ENCODE measurements around the gene PPP1R13B. TPM values are rescaled to one million over a fixed set of nuclear protein-coding genes. Genes with fewer than 3 reads are reported as not detected.

Gene PPP1R13B
- total RNA-seq, 1 donor from 2014 or later, result 7.3 TPM

DNA sequence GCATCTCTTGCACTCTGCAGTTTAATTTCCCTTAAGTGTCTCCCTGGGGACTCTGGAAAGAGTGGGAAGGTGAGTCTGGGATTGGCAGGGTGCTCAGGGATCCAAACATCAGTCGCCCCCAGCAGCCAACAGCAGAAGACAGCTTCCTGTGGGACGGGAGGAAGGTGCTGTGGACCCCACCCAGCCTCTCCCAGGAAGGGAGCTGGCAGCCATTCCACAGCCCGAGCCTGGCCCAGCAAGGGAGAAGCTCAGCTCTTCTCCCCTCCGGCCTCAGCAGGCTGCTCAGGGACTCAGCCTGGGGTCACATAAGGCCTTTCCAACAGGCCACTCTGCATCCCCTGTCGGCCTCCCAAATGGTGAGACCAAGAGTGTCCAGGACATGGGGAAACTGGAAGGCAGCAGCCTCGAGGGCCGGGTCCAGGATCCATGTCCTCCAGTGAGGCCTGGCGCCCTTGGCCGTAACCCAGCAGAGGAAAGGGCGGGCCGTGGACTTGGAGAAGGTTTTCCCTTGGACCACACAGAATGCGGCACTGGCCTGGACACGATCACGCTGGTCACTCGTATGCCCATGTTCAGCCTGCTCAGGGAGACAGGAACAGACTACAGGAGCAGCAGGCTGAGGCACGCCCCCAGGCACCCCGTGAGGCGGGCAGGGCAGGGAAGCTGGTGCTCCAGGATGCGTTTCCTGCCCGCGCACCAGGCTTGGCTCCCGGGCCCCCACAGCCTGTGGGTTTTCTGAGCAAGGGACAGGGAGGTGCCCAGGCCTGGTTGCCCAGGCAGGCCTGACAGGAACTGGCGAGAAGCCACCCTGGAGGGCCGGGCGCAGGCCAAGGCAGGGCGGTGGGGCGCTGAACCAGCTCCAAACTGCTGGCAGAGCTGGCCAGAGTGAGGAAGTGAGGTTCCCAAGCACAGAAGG lies 135.6 kb downstream of the PPP1R13B start:
- Histone ChIP-seq H3K27me3 (ENCODE audit: control insufficient read depth, insufficient read depth, low read length) (no peaks in the 10 kb centered on the region), H3K4me3 (ENCODE audit: low read depth, low read length) (no peak overlapping the region), H3K36me3 (ENCODE audit: control insufficient read depth, insufficient read depth, low read length) (peaks cover 1% of the 10 kb centered on the region)
- TF ChIP-seq, protein P1, sequence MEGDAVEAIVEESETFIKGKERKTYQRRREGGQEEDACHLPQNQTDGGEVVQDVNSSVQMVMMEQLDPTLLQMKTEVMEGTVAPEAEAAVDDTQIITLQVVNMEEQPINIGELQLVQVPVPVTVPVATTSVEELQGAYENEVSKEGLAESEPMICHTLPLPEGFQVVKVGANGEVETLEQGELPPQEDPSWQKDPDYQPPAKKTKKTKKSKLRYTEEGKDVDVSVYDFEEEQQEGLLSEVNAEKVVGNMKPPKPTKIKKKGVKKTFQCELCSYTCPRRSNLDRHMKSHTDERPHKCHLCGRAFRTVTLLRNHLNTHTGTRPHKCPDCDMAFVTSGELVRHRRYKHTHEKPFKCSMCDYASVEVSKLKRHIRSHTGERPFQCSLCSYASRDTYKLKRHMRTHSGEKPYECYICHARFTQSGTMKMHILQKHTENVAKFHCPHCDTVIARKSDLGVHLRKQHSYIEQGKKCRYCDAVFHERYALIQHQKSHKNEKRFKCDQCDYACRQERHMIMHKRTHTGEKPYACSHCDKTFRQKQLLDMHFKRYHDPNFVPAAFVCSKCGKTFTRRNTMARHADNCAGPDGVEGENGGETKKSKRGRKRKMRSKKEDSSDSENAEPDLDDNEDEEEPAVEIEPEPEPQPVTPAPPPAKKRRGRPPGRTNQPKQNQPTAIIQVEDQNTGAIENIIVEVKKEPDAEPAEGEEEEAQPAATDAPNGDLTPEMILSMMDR (IDR thresholded peaks at IDR 0.05; ENCODE audit: insufficient read depth, low read length, poor library complexity, severe bottlenecking), result no peak
- no peak for DNase-seq (ENCODE audit: low read depth)

DNA sequence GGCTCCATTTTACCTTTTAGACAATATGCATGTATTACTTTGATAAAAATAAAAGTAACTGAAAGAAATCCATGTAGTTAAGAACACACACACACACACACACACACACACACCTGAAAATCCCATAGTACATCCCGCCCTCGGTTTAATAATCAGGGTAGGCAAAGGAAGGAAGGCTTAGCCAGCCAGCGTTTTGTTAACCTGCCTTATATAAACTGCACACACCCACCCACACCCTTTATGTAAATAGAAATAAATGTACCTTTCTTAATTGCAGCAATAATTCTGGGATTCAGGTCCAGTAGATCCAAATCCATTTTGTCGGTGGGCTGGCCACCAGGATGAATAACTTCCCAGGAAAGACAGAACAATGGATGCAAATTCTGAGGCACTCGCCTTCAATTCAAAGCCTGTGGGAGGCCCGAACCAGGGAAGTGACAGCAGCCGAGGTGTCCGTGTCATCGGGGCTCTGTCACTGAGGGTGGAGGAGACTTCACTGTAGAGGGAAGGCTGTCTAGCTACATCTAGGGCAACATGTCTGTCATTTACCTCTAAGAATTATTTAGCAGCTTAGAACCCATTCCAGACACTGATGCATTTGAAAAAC lies 136.5 kb downstream of the PPP1R13B start:
- H3K36me3 ChIP-seq (ENCODE audit: control insufficient read depth, insufficient read depth, low read length), result peaks cover 1% of the 10 kb centered on the region
- H3K27me3 ChIP-seq (ENCODE audit: control insufficient read depth, insufficient read depth, low read length), result no peaks in the 10 kb centered on the region
- TF ChIP-seq, protein P1 (IDR thresholded peaks at IDR 0.05; ENCODE audit: insufficient read depth, low read length, poor library complexity, severe bottlenecking), result no peak
- H3K4me3 ChIP-seq (ENCODE audit: low read depth, low read length), result no peak overlapping the region
- DNase-seq (ENCODE audit: low read depth), result no peak

DNA sequence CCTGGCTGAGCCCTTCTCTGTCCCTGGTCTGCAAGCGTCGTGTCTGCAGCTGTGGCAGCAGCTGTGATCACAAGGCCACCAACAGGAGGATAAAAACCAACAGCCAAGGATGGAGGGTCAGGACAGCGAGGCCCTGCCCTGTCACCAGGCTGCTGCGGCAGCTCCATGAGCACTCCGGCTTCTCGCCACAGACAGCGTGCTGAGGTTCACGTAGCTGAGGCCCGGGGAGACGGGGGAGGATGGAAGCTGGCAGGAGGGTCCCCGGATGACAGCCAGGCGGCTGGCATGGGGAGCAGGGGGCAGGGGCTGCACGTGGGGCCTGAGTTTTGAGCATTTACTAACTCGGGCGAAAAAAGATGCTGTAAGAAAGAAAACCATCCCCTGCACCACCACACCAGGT lies 137.6 kb downstream of the PPP1R13B start:
- Histone ChIP-seq H3K36me3 (ENCODE audit: control insufficient read depth, insufficient read depth, low read length) (peaks cover 2% of the 10 kb centered on the region), H3K27me3 (ENCODE audit: control insufficient read depth, insufficient read depth, low read length) (no peaks in the 10 kb centered on the region), H3K4me3 (ENCODE audit: low read depth, low read length) (no peak overlapping the region)
- DNase-seq (ENCODE audit: low read depth), result no peak
- TF ChIP-seq, protein P1 (IDR thresholded peaks at IDR 0.05; ENCODE audit: insufficient read depth, low read length, poor library complexity, severe bottlenecking), result no peak

DNA sequence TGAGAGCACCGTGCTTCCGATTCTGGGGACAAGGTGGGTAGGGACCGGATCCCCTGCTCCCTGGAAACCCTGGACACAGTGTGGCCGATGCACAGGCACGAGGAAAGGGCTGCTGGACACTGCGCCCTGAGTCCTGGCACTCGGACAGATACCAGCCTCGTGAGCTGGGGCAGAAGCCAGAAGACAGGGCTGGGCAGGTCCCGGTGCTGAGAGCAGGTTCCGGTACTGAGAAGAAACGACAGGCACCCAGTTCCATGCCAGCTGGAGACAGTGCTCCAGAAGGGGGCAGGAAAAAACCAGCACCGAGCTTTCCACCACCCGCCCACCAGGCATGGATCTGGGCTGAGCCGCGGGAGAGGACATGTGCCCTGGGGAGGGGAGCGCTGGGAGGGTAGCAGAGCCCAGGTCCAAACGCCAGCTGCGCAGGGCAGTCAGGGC lies 138.6 kb downstream of the PPP1R13B start:
- Histone ChIP-seq H3K36me3 (ENCODE audit: control insufficient read depth, insufficient read depth, low read length) (peaks cover 2% of the 10 kb centered on the region), H3K27me3 (ENCODE audit: control insufficient read depth, insufficient read depth, low read length) (no peaks in the 10 kb centered on the region), H3K4me3 (ENCODE audit: low read depth, low read length) (no peak overlapping the region)
- TF ChIP-seq, protein P1 (IDR thresholded peaks at IDR 0.05; ENCODE audit: insufficient read depth, low read length, poor library complexity, severe bottlenecking), result no peak
- no peak for DNase-seq (ENCODE audit: low read depth)

DNA sequence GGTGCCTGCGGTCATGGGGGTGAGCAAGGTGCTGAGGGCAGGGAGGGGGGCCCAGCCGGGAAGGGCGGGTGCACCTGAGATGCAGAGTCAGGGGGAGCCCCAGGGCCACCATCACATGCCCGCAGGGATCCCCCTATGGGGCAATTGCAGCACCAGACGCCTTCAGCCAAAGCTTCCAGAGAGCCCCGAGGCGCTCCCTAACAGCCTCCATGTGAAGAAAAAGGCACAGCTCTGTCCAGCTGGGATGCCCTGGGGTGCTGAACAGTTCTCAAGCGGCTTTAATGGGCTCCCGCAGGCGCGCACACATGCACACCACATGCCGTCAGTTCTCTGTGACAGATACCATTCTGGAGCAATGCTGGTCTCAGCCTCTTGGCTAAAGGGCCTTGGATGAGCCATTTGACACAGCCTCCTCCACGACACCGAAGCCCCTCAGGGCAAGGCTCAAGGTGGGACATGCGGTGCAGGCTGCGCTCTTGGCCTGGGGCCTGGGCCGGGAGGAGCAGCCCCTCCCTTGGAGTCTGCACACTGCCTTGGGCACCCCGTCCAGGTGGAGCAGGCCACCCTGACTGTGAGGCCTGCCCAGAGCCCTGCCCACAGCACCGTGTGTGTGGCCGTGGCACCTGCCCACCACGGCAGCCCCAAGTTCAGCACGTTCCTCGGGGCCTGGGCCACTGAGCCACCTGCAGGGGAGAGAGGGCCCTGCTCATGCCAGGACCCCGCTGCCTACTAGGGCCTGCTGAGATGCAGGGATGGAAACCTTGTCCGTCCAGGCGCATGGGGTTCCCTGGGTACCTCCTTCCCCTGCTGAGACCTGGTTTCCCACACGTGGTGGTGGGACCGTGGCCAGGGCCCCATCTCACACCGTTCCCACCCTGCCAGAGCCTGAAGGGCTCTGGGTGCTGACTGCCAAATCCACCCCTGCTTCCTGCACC lies 139.8 kb downstream of the PPP1R13B start:
- peaks cover 2% of the 10 kb centered on the region for H3K36me3 ChIP-seq (ENCODE audit: control insufficient read depth, insufficient read depth, low read length)
- TF ChIP-seq, protein P1 (IDR thresholded peaks at IDR 0.05; ENCODE audit: insufficient read depth, low read length, poor library complexity, severe bottlenecking), result no peak
- no peaks in the 10 kb centered on the region for H3K27me3 ChIP-seq (ENCODE audit: control insufficient read depth, insufficient read depth, low read length)

More for the DNA sequence above, 139.8 kb downstream of the PPP1R13B start:
- DNase-seq (ENCODE audit: low read depth), result no peak
- no peak overlapping the region for H3K4me3 ChIP-seq (ENCODE audit: low read depth, low read length)

Data from kidney epithelial cell (primary cell).